Heart left ventricle (tissue), 16 donors: Measurements from ENCODE around the gene AFF1. TPM values are rescaled to one million over a fixed set of nuclear protein-coding genes. Genes with fewer than 3 reads are reported as not detected.

Experiments used
- ATAC-seq, 4 donors: fragments of 200-7000 bp; cut with Tn5 transposase; one replicate each; pipeline ENCODE4 v1.9.1; 2020 to 2022; ENCODE audit warnings: moderate library complexity in 4 of 4, mild to moderate bottlenecking in 3 of 4, moderate number of reproducible peaks in 1 of 4
- DNase-seq, 5 donors: peaks; one replicate each; pipeline ENCODE4 v3.0.0-alpha.2; 2020
- H3K27ac ChIP-seq, 12 donors: fragments of 200-600 bp; sonication (generic) in 4 of 12; one replicate each; pipeline versions ENCODE4 v1.5.0 to v1.8.0; 2016 to 2022; ENCODE audit warnings: mild to moderate bottlenecking in 2 of 12
- H3K27me3 ChIP-seq, 9 donors: fragments of 200-600 bp; sonication (generic) in 2 of 9; one replicate each; pipeline versions ENCODE4 v1.5.1 to v1.8.0; 2016 to 2022; ENCODE audit warnings: mild to moderate bottlenecking in 3 of 9
- H3K36me3 ChIP-seq, 9 donors: fragments of 200-600 bp; sonication (generic) in 2 of 9; one replicate each; pipeline versions ENCODE4 v1.5.0 to v1.8.0; 2018 to 2022; ENCODE audit warnings: mild to moderate bottlenecking in 2 of 9
- H3K4me1 ChIP-seq, 12 donors: fragments of 200-600 bp; sonication (generic) in 4 of 12; one replicate each; pipeline versions ENCODE4 v1.5.0 to v1.8.0; 2016 to 2022; ENCODE audit warnings: mild to moderate bottlenecking in 3 of 12
- H3K4me3 ChIP-seq, 12 donors: fragments of 200-600 bp; sonication (generic) in 4 of 12; one replicate each; pipeline versions ENCODE4 v1.5.0 to v1.8.0; 2017 to 2022; ENCODE audit warnings: mild to moderate bottlenecking in 9 of 12, moderate library complexity in 4 of 12
- H3K9me3 ChIP-seq, 12 donors: fragments of 200-600 bp; sonication (generic) in 4 of 12; one replicate each; pipeline versions ENCODE4 v1.5.0 to v1.8.0; 2016 to 2022; ENCODE audit warnings: mild to moderate bottlenecking in 1 of 12
- POLR2A ChIP-seq, 2 donors: fragments of 450-650 bp; IDR thresholded peaks; one replicate each; pipeline ENCODE4 v1.6.1; 2017; ENCODE audit warnings: antibody characterized with exemption in 2 of 2, mild to moderate bottlenecking in 2 of 2, moderate library complexity in 2 of 2
- WGBS, 4 donors: extraction: QIAGEN DNeasy Blood & Tissue Kit in 2 of 4; methylation state at CpG; one replicate each; pipeline versions ENCODE4 v1.1.5 to v1.1.7; 2013 to 2018; 5-methylcytosine and 5-hydroxymethylcytosine counted together
- intact Hi-C, 10 donors: fragments of 100-400 bp; cut with DNase I; formaldehyde crosslinking; loops; one replicate each; pipeline versions ENCODE4 v1.11.1 to v1.14.2; 2022
- polyA plus RNA-seq, 2 donors: library from polyadenylated mRNA; stranded (reverse); fragments of 200-250 nt; gene quantifications; one replicate each; pipeline ENCODE4 v1.2.3, GENCODE V29; 2013
- total RNA-seq, 9 donors: library from RNA; depleted of rRNA in 2 of 9; stranded (reverse); fragments of >200 nt in 2 of 9; fragmentation: NEBNext Ultra II Directional in 3 of 9; extraction: Animal tissue kit (Norgen Biotek cat#: 25700) in 3 of 9; gene quantifications; one replicate each; pipeline versions ENCODE4 v1.1.0 to v1.2.4, GENCODE V29; 2016 to 2023
- TF ChIP-seq, protein P1 (sequence below), 12 donors: fragments of 200-600 bp; sonication (generic) in 4 of 12; IDR thresholded peaks; one replicate each; pipeline versions ENCODE4 v1.5.0 to v1.8.0; 2018 to 2022; ENCODE audit warnings: antibody characterized with exemption in 12 of 12, mild to moderate bottlenecking in 5 of 12
- donor health status: ischemic (EF 13 %, LVEDD 7.1; RV severe dilation, severe dysfunction).
- donor health status: healthy with polysubstance abuse.
- donor health status: DM: no; HTN: yes; CAD: no.
- donor health status: DM: no; HTN: no; CAD: no.
- donor health status: ischemic (EF 25% LVEDD 6.9; RV normal size, moderate dysfunction).
- donor health status: ischemic (EF 25% LVEDD 5.7; RV mildly dilated, moderate dysfunction).
- donor health status: healthy.
- donor health status: DM: yes; HTN: yes; CAD: no.
- donor health status: ischemic (EF 35%, LVEDD 5.7; RV mildly dilated, moderate dysfunction).
- donor health status: nonischemic (EF 11% LVEDD 7.7; RV severe dilation, severe dysfunction).
- donor health status: DM: yes; HTN: yes; CAD: no.
- donor health status: PGD.
- donor health status: ischemic (EF 29% LVEDD 5.4; RV normal size, mild dysfunction).
- donor health status: nonischemic (EF 23%, LVEDD 6.1; RV moderate dilation, normal function).

Gene AFF1
- total and polyA plus RNA-seq, 11 donors = 51.8 to 96.5 (median 72.8) TPM

DNA sequence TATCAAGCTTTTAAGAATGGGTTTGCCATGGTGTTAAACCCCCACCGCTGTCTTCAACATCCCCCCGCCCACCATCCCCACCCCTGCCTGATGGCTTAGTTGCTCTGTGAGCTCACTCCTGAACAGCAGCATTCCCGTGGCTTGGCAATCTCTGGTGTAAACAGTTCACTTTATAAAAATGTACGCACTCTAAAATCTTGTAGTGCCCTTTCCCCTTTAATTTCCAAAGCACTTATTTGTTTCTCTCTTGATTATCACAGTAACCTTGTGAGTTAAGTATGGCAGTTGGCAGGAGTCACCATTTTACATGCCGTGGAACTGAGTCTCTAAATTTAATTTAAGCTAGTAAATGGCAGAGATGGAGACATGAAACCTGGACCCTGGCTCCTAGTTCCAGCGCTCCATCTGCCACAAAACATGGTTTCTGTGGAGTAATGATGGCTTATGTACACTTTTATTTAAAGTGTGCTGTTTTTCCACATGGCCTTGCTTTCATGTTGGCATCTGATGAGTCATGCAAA, 123.1 kb downstream of the AFF1 start:
- Histone ChIP-seq H3K9me3 (no peaks in the 10 kb centered on the region), H3K4me3 (no peak overlapping the region), H3K4me1 (peaks cover 18 to 86% (median 74%) of the 10 kb centered on the region in 12 donors), H3K36me3 (peaks cover 0 to 15% (median 3%) of the 10 kb centered on the region in 9 donors), H3K27ac (peak overlapping the region; percentile 31 to 80 (median 66)), H3K27me3 (no peaks in the 10 kb centered on the region)
- TF ChIP-seq POLR2A (IDR thresholded peaks at IDR 0.05) = no peak
- TF ChIP-seq, protein P1, sequence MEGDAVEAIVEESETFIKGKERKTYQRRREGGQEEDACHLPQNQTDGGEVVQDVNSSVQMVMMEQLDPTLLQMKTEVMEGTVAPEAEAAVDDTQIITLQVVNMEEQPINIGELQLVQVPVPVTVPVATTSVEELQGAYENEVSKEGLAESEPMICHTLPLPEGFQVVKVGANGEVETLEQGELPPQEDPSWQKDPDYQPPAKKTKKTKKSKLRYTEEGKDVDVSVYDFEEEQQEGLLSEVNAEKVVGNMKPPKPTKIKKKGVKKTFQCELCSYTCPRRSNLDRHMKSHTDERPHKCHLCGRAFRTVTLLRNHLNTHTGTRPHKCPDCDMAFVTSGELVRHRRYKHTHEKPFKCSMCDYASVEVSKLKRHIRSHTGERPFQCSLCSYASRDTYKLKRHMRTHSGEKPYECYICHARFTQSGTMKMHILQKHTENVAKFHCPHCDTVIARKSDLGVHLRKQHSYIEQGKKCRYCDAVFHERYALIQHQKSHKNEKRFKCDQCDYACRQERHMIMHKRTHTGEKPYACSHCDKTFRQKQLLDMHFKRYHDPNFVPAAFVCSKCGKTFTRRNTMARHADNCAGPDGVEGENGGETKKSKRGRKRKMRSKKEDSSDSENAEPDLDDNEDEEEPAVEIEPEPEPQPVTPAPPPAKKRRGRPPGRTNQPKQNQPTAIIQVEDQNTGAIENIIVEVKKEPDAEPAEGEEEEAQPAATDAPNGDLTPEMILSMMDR (IDR thresholded peaks at IDR 0.05) = no peak
- DNase-seq (no peak), ATAC-seq (peak; percentile 43 to 60 (median 50))
- 50 to 64% (median 63%) methylated on average over 6 of the region's 6 CpGs for WGBS, 4 donors
- intact Hi-C loops = loop anchor here in 3 of 10 donors (5.0 kb wide), 1 partner anchor 51 kb away; no protein-coding TSS in a partner anchor

DNA sequence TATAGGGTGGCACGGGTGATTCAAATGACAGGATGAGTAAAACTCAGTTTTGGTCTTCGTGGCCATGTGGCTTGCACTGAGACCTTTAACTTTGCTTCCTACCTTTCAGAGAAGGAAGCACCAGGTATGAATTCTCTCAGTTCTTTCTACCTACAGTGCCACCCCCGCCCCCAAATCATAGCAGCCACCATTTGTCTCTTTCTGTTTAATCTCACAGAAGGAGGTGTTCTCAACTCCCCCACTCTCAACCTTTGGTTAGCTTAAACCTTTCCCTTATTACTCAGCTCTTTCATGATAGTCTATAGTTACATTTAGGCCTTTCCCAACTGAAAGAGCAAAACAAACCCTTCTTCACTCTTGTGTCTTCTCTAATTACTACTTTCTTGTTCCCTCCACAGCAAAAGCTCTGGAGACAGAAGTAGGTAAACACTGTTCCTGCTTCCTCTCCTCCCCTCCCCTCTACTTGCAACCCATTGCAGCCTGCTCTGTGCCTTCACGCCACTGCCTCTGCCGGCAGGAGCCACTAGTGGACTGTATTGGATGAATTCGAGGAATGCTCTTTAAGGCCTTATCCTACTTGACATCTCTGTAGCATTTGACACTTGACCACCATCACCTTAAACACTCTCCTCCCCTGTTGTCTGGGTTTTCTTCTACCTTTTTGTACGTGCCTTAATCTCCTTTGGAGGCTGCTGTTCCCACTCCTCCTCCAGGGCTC, 123.7 kb downstream of the AFF1 start:
- peaks cover 18 to 84% (median 69%) of the 10 kb centered on the region in 12 donors for H3K4me1 ChIP-seq
- no peak for TF ChIP-seq POLR2A (IDR thresholded peaks at IDR 0.05)
- TF ChIP-seq, protein P1 (IDR thresholded peaks at IDR 0.05) = peak in 7 of 12 donors; percentile 20 to 53 (median 31)
- H3K27ac ChIP-seq = peak overlapping the region; percentile 31 to 80 (median 66)
- ATAC-seq (peak in 3 of 4 donors; percentile 42 to 66 (median 50)), DNase-seq (peak in 1 of 5 donors; percentile 43)
- H3K36me3 ChIP-seq = peaks cover 0 to 15% (median 3%) of the 10 kb centered on the region in 9 donors
- no peaks in the 10 kb centered on the region for H3K27me3 ChIP-seq
- H3K9me3 ChIP-seq = no peaks in the 10 kb centered on the region
- WGBS, 4 donors = 44 to 57% (median 48%) methylated on average over 7 of the region's 7 CpGs
- intact Hi-C loops = loop anchor here in 3 of 10 donors (5.0 kb wide), 1 partner anchor 51 kb away; no protein-coding TSS in a partner anchor
- H3K4me3 ChIP-seq = no peak overlapping the region

DNA sequence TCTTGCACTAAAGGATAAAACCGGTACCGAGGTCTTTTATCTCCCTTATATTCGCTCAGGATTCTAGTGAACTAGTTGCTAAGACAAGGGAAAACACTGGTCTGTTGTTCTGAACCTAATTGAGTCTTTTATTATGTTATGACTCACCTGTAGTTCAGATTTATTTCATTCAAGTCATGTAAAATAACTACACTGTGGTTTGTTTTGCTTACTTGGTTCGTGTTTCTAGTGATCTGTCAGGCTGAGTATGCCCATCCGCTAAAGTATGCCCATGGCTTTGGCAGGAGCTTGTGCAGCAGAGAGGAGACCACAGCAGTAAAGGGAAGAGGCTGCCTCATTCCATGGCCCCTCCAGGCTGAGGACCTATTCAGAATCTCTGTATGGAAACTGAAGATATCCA, 126.1 kb downstream of the AFF1 start:
- DNase-seq = no peak
- Histone ChIP-seq H3K9me3 (no peaks in the 10 kb centered on the region), H3K36me3 (peaks cover 0 to 15% (median 4%) of the 10 kb centered on the region in 9 donors), H3K4me3 (no peak overlapping the region), H3K27me3 (no peaks in the 10 kb centered on the region), H3K27ac (peak overlapping the region in 2 of 12 donors; percentile 7 to 75), H3K4me1 (peaks cover 7 to 64% (median 44%) of the 10 kb centered on the region in 12 donors)
- TF ChIP-seq, protein P1 (IDR thresholded peaks at IDR 0.05) = no peak
- no peak for TF ChIP-seq POLR2A (IDR thresholded peaks at IDR 0.05)
- peak in 2 of 4 donors; percentile 32 to 40 for ATAC-seq
- WGBS, 4 donors = 64 to 87% (median 78%) methylated on average over 5 of the region's 5 CpGs
- intact Hi-C loops = no loop called here

DNA sequence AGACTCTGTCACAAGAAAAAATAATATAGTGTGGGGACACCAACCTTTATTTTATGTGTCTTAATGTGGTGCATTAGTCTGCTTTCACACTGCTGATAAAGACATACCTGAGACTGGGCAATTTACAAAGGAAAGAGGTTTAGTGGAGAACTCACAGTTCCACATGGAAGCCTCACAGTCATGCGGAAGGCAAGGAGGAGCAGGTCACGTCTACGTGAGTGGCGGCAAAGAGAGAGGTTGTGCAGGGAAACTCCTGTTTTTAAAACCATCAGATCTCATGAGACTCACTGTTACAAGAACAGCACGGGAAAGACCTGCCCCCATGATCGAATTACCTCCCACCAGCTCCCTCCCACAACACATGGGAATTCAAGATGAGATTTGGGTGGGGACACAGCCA, 130.2 kb downstream of the AFF1 start:
- no peak for TF ChIP-seq POLR2A (IDR thresholded peaks at IDR 0.05)
- TF ChIP-seq, protein P1 (IDR thresholded peaks at IDR 0.05) = no peak
- DNase-seq (no peak), ATAC-seq (no peak)
- WGBS, 4 donors = 71 to 76% (median 73%) methylated on average over 6 of the region's 6 CpGs
- no peak overlapping the region for H3K27ac ChIP-seq
- H3K4me1 ChIP-seq = peaks cover 5 to 52% (median 19%) of the 10 kb centered on the region in 12 donors
- H3K4me3 ChIP-seq = no peak overlapping the region
- intact Hi-C loops = no loop called here
- no peaks in the 10 kb centered on the region for H3K27me3 ChIP-seq
- H3K36me3 ChIP-seq = peaks cover 0 to 15% (median 8%) of the 10 kb centered on the region in 9 donors
- H3K9me3 ChIP-seq = no peaks in the 10 kb centered on the region
